ENCODE results near the gene TUBB3. TPM values are rescaled to one million over a fixed set of nuclear protein-coding genes. Genes with fewer than 3 reads are reported as not detected.

Gene TUBB3
- total RNA-seq, 1 experiment from 2014 or later = 209 TPM

- no peak for TF ChIP-seq NFE2L1 (CRISPR knock-in tag; IDR thresholded peaks at IDR 0.05)
- TF ChIP-seq E2F1 (CRISPR knock-in tag; IDR thresholded peaks at IDR 0.05) = no peak
- no peak for TF ChIP-seq HMGXB4 (CRISPR knock-in tag; IDR thresholded peaks at IDR 0.05)
- TF ChIP-seq ZNF317 (CRISPR knock-in tag; IDR thresholded peaks at IDR 0.05; ENCODE audit: borderline replicate concordance, low read depth) = no peak
- no peak for TF ChIP-seq ZNF425 (CRISPR knock-in tag; conservative IDR thresholded peaks at IDR 0.05)
- TF ChIP-seq ETV6 (CRISPR knock-in tag; IDR thresholded peaks at IDR 0.05) = peak; percentile 69; the same call in 1 of the 2 replicates
- peak; percentile 71; the same call in 1 of the 2 replicates for TF ChIP-seq KAT7 (CRISPR knock-in tag; IDR thresholded peaks at IDR 0.05; ENCODE audit: borderline replicate concordance)
- TF ChIP-seq, protein P1, sequence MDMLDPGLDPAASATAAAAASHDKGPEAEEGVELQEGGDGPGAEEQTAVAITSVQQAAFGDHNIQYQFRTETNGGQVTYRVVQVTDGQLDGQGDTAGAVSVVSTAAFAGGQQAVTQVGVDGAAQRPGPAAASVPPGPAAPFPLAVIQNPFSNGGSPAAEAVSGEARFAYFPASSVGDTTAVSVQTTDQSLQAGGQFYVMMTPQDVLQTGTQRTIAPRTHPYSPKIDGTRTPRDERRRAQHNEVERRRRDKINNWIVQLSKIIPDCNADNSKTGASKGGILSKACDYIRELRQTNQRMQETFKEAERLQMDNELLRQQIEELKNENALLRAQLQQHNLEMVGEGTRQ (CRISPR knock-in tag; IDR thresholded peaks at IDR 0.05) = no peak
- TF ChIP-seq SP1 (CRISPR knock-in tag; conservative IDR thresholded peaks at IDR 0.05) = peak; percentile 92
- no peak for TF ChIP-seq CREB1 (CRISPR knock-in tag; IDR thresholded peaks at IDR 0.05)
- no peak; the same call in 1 of the 2 replicates for TF ChIP-seq MYBL2 (CRISPR knock-in tag; IDR thresholded peaks at IDR 0.05)
- peak; percentile 44; the same call in 1 of the 2 replicates for TF ChIP-seq TCF7 (CRISPR knock-in tag; IDR thresholded peaks at IDR 0.05; ENCODE audit: low read depth)
- TF ChIP-seq MXD4 (CRISPR knock-in tag; IDR thresholded peaks at IDR 0.05; ENCODE audit: borderline replicate concordance) = no peak
- TF ChIP-seq CBFB (CRISPR knock-in tag; IDR thresholded peaks at IDR 0.05; ENCODE audit: low read depth) = no peak
- no peak for TF ChIP-seq ZNF219 (CRISPR knock-in tag; IDR thresholded peaks at IDR 0.05; ENCODE audit: borderline replicate concordance)
- TF ChIP-seq, protein P2, sequence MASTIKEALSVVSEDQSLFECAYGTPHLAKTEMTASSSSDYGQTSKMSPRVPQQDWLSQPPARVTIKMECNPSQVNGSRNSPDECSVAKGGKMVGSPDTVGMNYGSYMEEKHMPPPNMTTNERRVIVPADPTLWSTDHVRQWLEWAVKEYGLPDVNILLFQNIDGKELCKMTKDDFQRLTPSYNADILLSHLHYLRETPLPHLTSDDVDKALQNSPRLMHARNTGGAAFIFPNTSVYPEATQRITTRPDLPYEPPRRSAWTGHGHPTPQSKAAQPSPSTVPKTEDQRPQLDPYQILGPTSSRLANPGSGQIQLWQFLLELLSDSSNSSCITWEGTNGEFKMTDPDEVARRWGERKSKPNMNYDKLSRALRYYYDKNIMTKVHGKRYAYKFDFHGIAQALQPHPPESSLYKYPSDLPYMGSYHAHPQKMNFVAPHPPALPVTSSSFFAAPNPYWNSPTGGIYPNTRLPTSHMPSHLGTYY (CRISPR knock-in tag; IDR thresholded peaks at IDR 0.05) = no peak
- TF ChIP-seq RELA (CRISPR knock-in tag; IDR thresholded peaks at IDR 0.05; ENCODE audit: borderline replicate concordance) = no peak
- no peak for TF ChIP-seq AFF4 (CRISPR knock-in tag; IDR thresholded peaks at IDR 0.05; ENCODE audit: borderline replicate concordance)
- TF ChIP-seq NFYB (CRISPR knock-in tag; conservative IDR thresholded peaks at IDR 0.05; ENCODE audit: low read depth) = peak; percentile 70
- no peak for TF ChIP-seq ZNF396 (CRISPR knock-in tag; IDR thresholded peaks at IDR 0.05; ENCODE audit: borderline replicate concordance)
- no peak for TF ChIP-seq GRHL2 (CRISPR knock-in tag; IDR thresholded peaks at IDR 0.05; ENCODE audit: insufficient replicate concordance, severe bottlenecking)
- TF ChIP-seq ZMAT4 (CRISPR knock-in tag; IDR thresholded peaks at IDR 0.05) = no peak
- no peak for TF ChIP-seq HMGA2 (CRISPR knock-in tag; IDR thresholded peaks at IDR 0.05)
- no peak for TF ChIP-seq ZBTB21 (CRISPR knock-in tag; IDR thresholded peaks at IDR 0.05; ENCODE audit: borderline replicate concordance)
- no peak for TF ChIP-seq ATF3 (CRISPR knock-in tag; conservative IDR thresholded peaks at IDR 0.05)
- TF ChIP-seq USF1 (CRISPR knock-in tag; IDR thresholded peaks at IDR 0.05) = no peak
Observed at GRCh38 chr16:89922884-89923639, at the start of gene TUBB3 (continued).

All from WTC11 (cell line).